Measurements from ENCODE around the gene CACNA2D4.
"Not testable (repeated sequence)": the region's sequence is repeated elsewhere in the genome, so short reads cannot be mapped to it uniquely, and the experiment has no call there.

The CACNA2D4 gene, protein sequence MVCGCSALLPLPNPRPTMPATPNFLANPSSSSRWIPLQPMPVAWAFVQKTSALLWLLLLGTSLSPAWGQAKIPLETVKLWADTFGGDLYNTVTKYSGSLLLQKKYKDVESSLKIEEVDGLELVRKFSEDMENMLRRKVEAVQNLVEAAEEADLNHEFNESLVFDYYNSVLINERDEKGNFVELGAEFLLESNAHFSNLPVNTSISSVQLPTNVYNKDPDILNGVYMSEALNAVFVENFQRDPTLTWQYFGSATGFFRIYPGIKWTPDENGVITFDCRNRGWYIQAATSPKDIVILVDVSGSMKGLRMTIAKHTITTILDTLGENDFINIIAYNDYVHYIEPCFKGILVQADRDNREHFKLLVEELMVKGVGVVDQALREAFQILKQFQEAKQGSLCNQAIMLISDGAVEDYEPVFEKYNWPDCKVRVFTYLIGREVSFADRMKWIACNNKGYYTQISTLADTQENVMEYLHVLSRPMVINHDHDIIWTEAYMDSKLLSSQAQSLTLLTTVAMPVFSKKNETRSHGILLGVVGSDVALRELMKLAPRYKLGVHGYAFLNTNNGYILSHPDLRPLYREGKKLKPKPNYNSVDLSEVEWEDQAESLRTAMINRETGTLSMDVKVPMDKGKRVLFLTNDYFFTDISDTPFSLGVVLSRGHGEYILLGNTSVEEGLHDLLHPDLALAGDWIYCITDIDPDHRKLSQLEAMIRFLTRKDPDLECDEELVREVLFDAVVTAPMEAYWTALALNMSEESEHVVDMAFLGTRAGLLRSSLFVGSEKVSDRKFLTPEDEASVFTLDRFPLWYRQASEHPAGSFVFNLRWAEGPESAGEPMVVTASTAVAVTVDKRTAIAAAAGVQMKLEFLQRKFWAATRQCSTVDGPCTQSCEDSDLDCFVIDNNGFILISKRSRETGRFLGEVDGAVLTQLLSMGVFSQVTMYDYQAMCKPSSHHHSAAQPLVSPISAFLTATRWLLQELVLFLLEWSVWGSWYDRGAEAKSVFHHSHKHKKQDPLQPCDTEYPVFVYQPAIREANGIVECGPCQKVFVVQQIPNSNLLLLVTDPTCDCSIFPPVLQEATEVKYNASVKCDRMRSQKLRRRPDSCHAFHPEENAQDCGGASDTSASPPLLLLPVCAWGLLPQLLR

DNA sequence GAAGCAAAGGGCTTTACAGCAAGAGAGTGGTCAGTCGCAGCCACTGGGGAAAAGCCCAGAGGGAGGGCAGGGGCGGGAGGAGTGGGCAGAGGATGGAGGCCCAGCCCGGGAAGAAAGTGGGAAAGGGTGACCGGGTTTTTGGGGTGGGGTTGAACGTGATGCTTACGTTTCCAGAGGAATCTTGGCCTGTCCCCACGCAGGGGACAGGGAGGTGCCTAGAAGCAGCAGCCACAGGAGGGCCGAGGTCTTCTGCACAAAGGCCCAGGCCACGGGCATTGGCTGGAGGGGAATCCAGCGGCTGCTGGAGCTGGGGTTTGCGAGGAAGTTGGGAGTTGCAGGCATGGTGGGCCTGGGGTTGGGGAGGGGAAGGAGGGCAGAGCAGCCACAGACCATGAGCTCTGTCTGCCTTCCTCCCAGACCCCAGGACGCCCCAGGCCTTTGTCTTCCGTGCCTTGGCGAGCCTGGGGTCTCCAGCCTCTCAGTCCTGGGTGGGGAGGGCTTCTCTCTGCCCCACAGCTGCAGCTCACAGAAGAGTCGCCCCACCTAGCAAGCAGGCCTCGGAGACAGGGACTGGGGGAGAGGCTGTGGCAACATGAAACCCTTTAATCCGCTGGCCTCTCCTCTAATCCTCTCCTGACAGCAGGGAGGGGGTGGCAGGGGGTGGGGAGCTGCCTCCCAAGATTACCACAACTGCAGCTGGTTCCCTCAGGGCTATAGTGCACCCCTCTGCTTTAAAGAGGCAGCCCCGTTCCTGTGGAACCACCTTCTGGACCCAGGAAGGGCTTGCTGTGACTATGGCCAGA, at the start of gene CACNA2D4:
Gene CACNA2D4 (minus strand): TSS at position 572 of the 803 bp plus-strand sequence. CDS start 179 bp downstream, at position 393.
- no peak for DNase-seq

DNA sequence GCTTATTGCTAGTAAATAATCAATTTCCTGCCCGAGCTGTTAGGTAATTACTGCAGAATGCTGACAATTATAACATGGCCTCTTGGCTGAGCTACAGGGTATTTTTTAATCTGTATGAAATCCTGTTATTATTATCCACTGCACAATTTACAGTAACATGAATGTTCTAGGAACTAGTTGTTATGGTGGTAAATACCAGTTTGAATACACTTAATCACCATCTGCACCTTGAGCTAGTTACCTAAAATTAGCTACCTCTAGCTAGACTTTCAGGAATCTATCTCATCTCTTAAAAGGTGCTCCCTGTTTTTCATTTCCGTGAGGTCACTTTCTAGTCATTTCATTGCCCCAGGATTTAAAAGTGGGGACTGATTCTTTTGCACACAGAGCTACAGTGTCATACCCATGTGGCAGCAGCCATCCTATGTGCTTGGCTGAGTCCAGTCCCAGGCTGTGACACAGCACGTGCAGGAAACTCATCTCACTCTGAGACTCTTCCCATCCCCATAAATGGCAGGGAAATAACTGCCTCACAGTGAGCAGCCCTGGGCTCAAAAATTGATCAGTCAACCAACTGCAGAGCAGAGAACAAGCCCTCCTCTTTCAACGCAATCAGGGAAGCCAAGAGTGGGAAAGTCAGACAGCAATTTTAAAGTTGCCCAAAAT, 48.2 kb upstream of the CACNA2D4 start:
- DNase-seq: no peak

DNA sequence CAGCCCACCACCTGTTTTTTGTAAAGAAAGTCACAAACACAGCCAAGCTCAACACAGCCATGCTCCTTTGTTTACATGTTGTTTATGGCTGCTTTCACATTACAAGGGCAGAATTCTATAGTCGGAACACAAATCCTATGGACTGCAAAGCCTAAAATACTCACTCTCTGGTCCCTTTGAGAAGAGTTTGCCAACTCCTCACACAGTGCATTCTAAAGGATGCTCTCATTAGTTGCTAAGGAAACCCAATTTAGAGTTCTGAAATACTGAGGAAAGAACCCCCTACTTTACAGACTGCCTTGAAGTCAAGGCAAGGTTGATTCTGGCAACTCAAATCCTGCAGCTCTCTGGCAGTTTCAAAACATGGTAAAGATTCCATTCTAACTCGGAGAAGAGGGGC, 47.5 kb upstream of the CACNA2D4 start:
- no peak for DNase-seq

DNA sequence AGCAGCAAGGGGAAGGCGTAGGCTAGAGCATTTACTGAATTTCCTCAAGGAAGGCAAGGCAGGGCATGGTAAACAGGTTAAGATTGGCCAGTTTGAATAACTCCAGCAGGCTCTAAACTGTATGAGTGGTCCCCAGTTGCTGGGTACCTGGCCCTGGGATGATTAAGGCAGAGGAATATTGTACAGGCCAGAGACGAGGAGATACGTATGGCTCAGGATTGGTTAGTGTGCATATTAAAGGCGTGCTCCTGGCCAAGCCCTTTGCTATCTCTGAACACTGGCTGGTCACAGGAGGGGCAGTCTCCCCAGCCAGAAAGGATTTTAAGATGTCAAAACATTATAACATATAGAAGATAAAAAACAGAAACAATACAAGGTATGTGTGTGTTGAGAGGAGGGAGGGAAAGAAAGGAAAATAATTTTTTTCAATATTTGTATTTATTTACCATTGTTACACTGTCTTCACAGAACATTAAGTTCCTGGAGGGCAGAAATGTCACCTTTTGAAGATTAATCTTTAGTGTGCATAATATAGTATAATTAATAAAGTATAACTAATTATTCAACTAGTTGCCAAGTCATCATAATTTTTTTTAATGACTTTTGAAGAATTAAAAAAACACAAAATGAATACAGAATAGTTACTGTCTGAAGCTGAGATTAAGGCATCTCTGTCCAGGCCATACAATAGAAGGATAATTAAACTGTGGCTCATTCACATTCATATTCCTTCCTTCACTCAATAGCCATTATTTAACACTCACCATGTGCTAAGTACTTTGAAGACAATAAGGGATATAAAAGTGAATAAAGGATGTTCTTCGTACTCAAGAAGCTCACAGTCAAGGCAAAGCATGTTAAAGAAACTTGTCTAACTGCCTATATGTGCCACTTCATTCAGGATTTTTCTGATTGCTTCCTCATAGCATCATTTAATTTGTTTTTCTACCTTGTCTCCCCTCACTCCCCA, 43.9 kb upstream of the CACNA2D4 start:
- DNase-seq: no peak

DNA sequence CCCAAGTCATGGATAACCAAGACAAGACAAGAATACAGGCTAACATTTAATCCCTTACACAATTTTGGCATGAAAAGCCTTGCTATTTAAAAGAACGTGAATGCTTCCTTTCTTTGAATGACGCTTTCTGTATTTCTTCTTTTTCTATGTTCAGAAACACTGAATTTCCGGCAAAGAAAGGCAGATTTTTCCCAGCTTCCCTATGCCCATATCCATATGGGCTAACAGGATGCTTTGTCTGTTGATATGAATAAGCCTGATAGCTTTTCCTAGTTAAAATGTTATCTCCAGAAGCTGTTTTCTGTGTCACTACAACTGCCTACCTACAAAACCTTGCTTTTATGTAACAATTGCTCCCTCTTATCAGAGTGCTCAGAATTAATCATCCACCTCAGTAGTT, 38.3 kb upstream of the CACNA2D4 start:
- DNase-seq: no peak

DNA sequence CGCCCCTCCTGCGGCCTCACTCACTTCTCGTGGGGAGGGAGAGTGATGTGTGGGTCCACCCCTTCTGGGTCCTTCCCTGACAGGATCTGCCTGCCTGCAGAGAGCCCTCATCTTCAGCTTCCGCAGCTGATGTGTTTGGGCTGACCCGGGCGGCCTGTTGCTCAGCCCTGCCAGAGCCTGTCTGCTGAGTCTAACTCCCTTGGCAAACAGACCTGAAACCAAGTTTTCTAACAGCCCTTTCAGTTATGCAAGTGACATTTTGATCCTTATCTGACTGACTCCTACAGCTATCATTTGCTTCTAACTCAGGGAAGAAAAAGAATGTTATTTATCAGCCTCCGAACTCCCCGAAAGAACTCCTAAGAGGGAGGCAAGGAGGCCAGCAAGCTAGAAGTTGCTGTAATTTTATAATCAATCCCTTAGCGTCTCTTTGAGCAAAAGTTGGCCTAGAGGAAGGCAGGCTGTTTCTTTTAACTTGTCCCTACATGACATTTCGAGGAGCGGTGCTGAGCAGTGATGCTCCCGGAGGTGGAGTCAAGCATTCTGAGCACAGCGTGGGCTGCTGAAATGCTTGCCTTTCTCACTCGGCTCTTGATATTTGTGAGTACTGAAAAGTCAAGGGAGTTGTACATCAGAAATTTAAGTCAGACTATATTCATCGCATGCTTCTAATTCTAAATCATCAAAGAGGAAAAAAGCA, 31.5 kb upstream of the CACNA2D4 start:
- DNase-seq: no peak

DNA sequence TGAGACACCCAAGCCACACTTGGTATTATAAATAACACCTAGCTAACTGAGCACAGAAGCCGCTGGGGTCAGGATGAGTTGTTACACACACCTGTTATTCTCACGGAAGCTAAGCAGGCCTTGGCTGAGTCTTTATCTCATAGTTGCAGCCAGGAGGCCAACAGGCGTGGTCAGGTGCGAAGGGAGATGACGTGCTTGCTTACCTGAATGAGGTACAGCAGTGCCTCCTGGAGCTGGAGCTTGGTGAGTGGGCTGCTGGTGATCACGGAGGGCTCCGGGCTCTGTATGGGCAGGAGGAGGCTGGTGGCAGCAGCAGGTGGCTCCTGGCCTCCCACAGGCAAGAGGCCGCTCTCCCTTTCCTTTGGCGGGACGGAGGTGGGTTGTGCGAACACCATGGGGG, 30.4 kb upstream of the CACNA2D4 start:
- no peak for DNase-seq

DNA sequence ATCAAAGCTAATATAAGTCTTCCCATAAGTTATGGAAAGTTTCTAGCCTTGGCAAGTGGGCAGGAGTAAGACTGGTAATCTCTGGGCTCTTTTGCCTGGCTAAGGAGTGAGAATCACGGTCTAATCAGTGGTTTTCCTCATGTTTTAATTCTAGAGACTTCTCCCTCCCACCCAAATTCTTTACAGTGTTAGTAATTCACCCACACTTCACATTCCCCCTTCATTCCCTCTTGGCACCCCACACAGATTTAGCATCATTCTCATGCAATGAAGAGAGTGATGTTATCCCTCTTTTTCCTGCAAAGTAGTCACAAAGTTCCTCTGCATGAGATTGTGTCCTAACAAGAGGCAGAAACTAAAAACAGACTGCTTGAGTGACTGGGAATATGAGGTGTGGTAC, 28.6 kb upstream of the CACNA2D4 start:
- DNase-seq: no peak

DNA sequence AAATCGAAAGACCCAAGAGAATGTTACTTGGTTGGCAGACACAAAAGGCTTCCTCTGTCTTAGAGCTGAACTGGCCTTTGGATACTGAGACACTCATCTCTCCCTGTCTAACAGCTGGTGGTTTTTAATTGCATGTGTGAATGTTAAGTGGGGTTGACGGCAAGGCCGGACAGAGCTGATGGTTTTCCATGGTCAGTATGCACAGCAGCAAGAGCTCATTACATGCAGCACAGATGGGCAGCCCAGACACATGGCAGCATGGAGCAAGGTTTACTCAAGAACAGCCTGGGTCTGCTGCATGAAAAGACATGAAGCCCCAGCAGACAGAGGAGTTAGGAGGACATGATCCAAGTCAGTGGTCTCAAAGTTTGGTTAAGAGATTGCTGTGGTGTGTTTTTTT, 27.8 kb upstream of the CACNA2D4 start:
- no peak for DNase-seq

DNA sequence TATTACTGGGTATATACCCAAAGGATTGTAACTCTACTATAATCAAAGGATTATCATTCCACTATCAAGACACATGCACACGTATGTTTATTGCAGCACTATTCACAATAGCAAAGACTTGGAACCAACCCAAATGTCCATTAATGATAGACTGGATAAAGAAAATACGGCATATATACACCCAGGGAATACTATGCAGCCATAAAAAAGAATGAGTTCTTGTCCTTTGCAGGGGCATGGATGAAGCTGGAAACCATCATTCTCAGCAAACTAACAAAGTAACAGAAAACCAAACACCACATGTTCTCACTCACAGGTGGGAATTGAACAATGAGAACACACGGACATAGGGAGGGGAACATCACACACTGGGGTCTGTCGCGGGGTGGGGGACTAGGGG, 27.1 kb upstream of the CACNA2D4 start:
- DNase-seq: not testable (repeated sequence)

DNA sequence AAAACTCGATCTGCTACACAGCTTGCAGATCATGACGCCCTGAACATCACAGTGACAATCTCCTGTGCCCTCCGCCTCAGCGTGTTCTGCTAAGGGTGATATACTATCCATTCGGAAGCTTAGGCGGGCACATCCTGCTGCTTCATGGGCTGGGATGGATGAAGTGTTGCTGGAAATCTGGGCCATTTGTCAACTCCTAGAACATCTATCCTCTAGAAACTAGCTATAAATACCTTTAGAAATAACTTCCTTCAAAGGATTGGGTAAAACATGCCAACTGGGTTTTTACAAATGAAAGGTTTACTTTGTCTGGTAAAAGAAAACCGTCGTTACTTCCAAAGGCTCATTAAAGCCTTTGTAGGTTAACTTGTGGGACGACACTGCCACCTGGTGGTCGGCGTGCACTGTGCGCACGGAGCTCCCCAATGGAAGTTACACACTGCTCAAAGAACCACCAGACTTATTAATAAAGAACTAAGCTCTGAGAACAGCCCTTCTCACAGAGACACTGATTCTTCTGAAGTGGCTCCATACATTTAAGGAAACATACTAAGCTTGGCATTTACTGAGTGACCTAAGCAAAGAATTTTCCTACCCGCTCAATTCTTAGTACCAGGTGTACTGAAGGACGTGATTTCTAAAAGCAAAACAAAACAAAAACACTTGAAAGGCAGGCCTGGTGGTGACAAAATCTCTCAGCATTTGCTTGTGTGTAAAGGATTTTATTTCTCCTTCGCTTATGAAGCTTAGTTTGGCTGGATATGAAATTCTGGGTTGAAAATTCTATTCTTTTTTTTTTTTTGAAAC, 21.6 kb upstream of the CACNA2D4 start:
- peak; percentile 88 for DNase-seq

DNA sequence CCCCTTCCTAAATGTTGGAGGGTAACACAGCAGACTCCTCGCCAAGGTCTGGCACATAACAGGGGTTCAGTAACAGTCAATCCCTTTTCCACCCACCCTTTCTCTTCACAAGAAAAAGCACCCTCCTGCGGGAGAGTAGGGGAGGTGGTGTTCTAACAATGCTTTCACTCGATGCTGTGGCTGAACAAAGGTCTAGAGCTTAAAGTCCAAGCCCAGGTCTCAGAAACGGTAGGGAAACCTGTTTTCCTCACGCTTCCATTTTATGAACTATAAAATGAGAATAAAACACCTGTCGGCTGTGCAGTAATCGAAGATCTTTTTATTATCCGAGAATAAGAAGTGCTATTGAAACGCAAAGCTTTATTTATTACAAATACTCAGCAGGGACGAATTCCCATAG, 20.9 kb upstream of the CACNA2D4 start:
- DNase-seq: no peak

DNA sequence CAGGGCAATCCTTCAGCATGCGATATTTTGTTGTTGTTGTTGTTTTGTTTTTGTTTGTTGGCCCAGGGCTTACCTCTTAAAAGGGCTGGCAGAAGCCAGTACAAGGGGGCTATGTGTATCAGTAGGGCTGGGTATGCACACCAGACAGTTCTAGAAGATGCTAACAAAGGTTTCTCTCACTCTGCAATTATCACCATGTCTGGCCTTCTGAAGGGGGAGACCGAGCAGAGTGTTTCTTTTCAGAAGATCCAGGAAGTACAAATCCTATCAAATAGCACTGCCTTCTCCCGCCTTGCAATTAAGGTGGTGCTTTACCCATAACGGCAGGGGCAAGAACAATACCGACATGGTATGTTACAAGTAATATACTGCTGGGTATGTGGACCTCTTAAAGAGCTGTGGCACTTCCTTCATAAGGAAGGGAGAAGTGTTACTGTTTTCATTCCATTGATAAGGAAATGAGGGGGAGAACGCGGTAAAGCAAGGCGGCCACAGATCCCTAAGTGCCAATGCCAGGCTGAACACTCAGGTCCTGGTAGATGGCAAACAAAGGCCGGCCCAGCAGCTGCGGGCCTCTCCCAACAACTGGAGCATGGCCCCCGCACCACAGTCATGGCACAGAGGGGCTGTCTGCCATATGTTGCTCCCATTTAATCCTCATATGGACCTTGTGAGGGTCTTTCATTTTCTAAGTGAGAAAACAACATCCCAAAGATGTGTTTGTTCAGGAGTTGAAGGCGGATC, 19.2 kb upstream of the CACNA2D4 start:
- no peak for DNase-seq

DNA sequence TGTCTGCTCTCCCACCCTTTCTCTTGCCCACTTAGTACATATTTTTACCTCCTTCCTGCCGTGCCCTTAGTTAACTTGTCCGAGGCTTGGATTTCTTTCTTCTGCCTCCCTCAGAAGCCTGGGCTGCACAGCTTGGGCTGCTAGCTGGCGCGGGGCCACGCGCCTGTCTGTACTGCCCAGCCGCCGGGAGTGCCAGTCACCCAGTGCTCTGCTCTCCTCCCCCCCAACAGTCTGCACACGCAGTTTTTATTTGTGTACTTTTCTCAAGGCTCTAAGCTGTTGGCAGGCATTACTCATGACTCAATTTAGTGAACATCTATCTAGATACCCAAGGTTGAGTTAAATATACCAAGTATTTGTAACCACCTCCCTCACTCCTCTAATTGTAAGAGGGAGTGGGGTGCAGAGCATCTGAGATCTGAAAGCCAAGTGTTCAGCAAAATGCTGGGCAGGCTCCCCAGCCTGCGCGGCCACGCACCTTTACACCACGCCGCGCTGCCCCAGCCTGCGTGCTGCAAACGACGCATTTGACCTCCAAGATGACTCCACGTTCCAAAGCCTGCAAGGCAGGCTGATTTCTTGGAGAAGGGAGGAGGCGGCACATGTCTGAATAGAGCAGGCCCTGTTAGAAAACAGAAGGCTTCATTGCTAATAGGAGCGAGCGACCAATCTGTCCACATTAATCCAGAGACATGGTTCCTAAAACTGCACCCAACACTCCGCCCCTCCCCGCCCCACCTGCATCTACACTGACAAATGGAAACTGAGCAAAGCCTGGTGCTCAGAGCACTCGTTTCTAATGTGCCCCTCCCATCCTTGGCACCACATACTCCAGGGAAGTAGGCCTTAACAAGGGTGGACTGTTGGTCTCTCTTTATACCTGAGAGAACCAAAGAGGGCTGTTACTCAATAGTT, 18.2 kb upstream of the CACNA2D4 start:
- no peak for DNase-seq

DNA sequence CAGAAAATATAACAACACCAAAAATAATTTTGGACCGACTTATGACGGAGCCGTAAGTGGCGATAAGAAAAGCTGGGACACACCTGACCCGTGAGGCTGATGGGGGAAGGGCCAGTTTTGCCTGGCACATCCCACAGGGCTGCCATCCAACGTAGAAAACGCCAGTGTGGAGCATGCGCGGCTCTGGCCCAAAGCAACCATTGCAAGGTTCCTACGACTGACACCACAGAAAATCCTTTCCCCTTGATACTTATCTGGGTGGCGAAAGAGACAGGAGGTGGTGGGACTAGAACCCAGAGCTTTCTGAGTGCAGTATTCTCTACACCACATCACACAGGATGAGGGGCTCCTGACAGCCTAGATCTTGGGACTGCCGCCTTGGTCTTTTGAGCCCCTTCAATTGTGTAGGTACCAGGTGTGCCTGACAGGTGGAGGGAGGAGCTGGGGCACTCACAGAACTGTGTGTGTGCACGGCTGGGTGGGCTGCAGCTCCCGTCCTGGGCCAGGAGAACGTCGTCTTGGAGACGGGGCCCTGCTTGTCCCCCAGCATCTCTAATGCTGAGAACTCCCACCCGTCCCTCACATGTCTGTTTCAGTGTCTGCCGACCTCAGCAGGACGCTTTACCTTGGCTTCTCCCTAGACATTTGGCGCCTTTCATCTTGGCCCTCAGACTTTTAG, 17.4 kb upstream of the CACNA2D4 start:
- no peak for DNase-seq

DNA sequence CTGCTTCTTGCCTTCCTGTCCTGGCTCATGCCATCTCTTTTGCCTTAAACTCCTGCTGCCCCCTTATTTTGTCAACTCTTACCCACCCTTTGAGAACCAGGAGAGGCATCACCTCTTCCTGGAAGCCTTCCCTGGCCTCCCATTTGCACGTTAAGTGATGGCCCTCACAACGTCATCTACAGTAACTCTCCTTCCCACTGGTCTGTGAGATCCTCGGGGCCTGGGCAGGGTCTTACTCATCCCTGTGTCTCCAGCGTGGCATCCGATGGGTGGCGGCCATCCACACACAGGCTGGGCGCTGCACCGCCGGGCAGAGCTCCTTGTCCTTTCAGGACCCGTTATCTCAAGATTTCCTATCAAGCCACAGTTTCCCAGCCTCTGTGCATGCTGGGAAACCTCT, 16.8 kb upstream of the CACNA2D4 start:
- DNase-seq: no peak

DNA sequence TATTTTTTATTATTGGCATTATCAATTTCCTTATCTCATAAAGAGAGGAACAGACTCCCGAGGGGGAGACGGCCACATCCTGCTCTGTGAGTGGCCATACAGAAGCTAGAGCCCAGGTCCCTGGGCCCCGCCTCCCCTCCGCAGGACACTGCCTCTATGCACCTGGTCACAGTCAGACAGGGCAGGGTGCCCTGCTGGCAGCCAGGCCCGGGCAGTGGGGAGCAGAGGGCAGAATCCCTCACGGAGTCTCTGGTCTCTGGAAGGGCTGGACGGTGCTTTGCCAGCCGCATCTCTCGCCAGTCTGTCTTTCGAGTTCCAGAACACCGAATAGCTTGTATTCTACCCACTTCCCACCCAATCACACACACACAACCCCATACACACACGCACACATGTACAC, 16.4 kb upstream of the CACNA2D4 start:
- DNase-seq: no peak

All from activated CD4-positive, alpha-beta T cell treated with anti-CD3 and anti-CD28 coated beads, Interleukin-2, Interleukin-6, amounts not matched to agents 100 ng/mL and 50 ng/mL, durations not matched to agents 16 hours and 8 hours (primary cell).